Mesothelial cell of epicardium (in vitro differentiated cells): ENCODE data around the gene OSBPL6. TPM values are rescaled to one million over a fixed set of nuclear protein-coding genes. Genes with fewer than 3 reads are reported as not detected.

ENCODE experiments used
- DNase-seq, 2 experiments: peaks; one replicate each; pipeline ENCODE4 v3.0.0; 2021; ENCODE audit warnings: low spot score in 2 of 2; ENCODE audit not compliant: unreplicated experiment in 2 of 2
- H3K27ac Mint-ChIP-seq: 2 replicates; pipeline ENCODE4 v1.8.0; 2021; ENCODE audit warnings: mixed read lengths
- H3K27me3 Mint-ChIP-seq: 2 replicates; pipeline ENCODE4 v1.8.0; 2021; ENCODE audit warnings: low read depth, mixed read lengths
- H3K36me3 Mint-ChIP-seq: 2 replicates; pipeline ENCODE4 v1.8.0; 2021; ENCODE audit warnings: mixed read lengths
- H3K4me1 Mint-ChIP-seq: 2 replicates; pipeline ENCODE4 v1.8.0; 2021; ENCODE audit warnings: mixed read lengths
- H3K4me3 Mint-ChIP-seq: 2 replicates; pipeline ENCODE4 v1.8.0; 2021; ENCODE audit warnings: mild to moderate bottlenecking, moderate library complexity, mixed read lengths
- H3K9me3 Mint-ChIP-seq: 2 replicates; pipeline ENCODE4 v1.8.0; 2021; ENCODE audit warnings: mixed read lengths
- CTCF ChIP-seq: fragments of 200-600 bp; sonication (generic); IDR thresholded peaks from one replicate; pipeline ENCODE4 v1.5.0; 2021; ENCODE audit warnings: antibody characterized with exemption; ENCODE audit not compliant: unreplicated experiment
- total RNA-seq: library from RNA; stranded (reverse); gene quantifications from 3 replicates; pipeline ENCODE4 v1.2.1, GENCODE V29; 2021

OSBPL6 gene
- total RNA-seq, 1 donor from 2014 or later: 2.8 TPM

DNA sequence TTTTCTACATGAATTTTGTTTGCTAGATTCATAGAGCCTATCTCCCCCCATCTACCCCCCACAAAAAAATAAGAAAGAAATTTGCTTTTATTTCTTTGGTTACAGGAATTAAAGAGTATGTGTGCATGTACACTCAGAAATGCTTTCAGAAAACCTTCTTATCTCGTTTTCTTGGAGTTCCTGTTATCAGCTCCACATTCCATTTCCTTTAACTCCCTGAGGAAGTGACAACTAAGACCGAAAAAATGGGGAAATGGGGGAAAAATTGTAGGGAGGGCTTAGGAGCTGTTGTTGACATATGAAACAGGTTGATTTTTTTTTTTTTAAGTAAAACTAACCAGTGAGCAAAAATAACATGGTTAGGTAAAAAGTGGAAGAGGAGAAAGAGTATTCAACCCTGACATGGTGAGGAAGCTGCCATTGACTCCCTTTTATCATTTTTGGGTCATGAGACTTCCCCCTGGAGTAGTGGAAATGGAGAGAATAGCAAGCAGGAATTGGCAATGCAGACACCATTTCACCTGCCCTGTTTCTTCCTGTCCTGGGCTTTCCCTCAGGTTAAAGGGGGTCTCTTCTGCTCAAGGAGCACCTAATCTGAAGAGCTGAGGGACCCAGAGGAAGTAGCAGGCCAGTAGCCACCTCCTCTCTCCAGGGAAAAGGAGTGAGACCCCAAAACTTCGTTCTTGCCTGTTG lies 93.5 kb downstream of the OSBPL6 start:
- H3K4me3 Mint-ChIP-seq: no peak overlapping the region
- DNase-seq: no peak
- peaks cover 14% of the 10 kb centered on the region for H3K36me3 Mint-ChIP-seq
- TF ChIP-seq CTCF: no peak
- peaks cover 8% of the 10 kb centered on the region for H3K4me1 Mint-ChIP-seq
- no peak overlapping the region for H3K27ac Mint-ChIP-seq
- no peaks in the 10 kb centered on the region for H3K27me3 Mint-ChIP-seq
- H3K9me3 Mint-ChIP-seq: peaks cover 38% of the 10 kb centered on the region

- H3K27ac Mint-ChIP-seq: no peak overlapping the region
- TF ChIP-seq CTCF: no peak
- H3K27me3 Mint-ChIP-seq: no peaks in the 10 kb centered on the region
- H3K4me1 Mint-ChIP-seq: no peaks in the 10 kb centered on the region
- H3K4me3 Mint-ChIP-seq: no peak overlapping the region
- peaks cover 10% of the 10 kb centered on the region for H3K36me3 Mint-ChIP-seq
- DNase-seq: no peak
- peaks cover 31% of the 10 kb centered on the region for H3K9me3 Mint-ChIP-seq
Observed at GRCh38 chr2:178291703-178292102, 97.4 kb downstream of the OSBPL6 start.

DNA sequence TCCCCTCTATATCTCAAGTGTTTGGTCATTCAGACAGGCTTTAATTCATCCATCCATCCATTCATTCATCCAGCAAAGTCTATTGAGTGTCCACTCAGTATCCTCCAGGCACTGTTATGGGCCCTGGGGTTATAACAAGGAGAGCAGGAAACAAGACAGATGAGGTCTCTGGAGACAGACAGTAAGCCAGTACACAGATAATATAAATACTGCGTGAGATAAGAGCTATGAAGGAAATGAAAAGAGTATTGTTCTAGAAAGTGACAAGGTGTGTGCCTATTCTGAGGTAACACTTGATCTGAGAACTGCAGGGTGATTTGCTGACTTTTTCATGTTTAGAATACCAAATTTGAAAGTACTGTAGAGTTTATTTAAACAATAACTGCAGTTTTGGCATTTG lies 98.3 kb downstream of the OSBPL6 start:
- Mint-ChIP-seq H3K9me3 (peaks cover 25% of the 10 kb centered on the region), H3K4me3 (no peak overlapping the region), H3K27ac (no peak overlapping the region), H3K27me3 (no peaks in the 10 kb centered on the region), H3K4me1 (no peaks in the 10 kb centered on the region), H3K36me3 (peaks cover 10% of the 10 kb centered on the region)
- no peak for TF ChIP-seq CTCF
- DNase-seq: no peak

- Mint-ChIP-seq H3K27ac (no peak overlapping the region), H3K4me3 (no peak overlapping the region), H3K4me1 (no peaks in the 10 kb centered on the region), H3K9me3 (peaks cover 12% of the 10 kb centered on the region), H3K36me3 (no peaks in the 10 kb centered on the region), H3K27me3 (no peaks in the 10 kb centered on the region)
- no peak for DNase-seq
- TF ChIP-seq CTCF: no peak
Observed at GRCh38 chr2:178295115-178295514, 100.8 kb downstream of the OSBPL6 start.

GRCh38 chr2:178295906-178296305 lies 101.6 kb downstream of the OSBPL6 start:
- Mint-ChIP-seq H3K4me3 (no peak overlapping the region), H3K27ac (no peak overlapping the region), H3K36me3 (no peaks in the 10 kb centered on the region), H3K27me3 (no peaks in the 10 kb centered on the region), H3K4me1 (no peaks in the 10 kb centered on the region), H3K9me3 (peaks cover 8% of the 10 kb centered on the region)
- no peak for TF ChIP-seq CTCF
- DNase-seq: no peak
